HG03139 (cell line): Measurements from ENCODE around the gene ST3GAL6.

Experiments
- ATAC-seq: cut with Tn5 transposase; IDR thresholded peaks from one replicate; pipeline ENCODE4 v1.9.1; 2021; ENCODE audit not compliant: unreplicated experiment

Gene ST3GAL6

DNA sequence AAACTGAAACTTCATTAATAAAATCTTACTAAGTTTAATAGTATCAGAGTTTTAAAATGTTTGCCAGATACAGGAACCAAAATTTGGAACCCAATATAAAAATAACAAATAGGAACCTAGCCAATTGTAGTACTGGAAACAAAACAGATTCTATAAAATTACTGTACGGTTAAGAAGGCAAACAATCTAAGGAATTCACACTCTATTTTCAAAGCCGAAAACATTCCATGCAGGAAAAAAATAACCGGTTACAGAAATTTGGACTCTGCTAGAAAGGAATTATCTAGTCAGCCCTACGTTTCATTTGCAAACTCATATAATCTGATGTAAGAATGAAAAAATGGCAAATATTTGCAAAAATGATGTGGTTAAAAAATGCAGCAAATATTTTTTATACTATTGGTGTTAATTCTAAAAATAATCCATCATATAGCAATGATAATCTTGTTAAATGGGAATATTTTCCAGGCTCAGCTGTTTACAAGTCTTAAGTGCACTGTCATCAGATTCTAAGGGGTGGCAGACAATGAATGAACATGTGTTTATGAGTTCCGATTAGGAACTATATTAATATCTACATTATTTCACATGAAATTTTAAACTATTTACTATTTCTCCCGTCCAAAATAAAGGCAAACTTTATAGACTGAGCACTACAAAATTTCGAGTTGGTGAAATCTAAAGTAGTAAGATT, 80.3 kb downstream of the ST3GAL6 start:
- ATAC-seq: no peak
